ENCODE results near the gene DZIP3. TPM values are rescaled to one million over a fixed set of nuclear protein-coding genes. Genes with fewer than 3 reads are reported as not detected.
"Not testable (repeated sequence)": the region's sequence is repeated elsewhere in the genome, so short reads cannot be mapped to it uniquely, and the experiment has no call there.

DZIP3 gene
- total RNA-seq, 2 experiments from 2014 or later: 8.7 to 10.4 TPM

- ChIA-PET POLR2A (no interaction called here), CTCF (no interaction called here)
Measured at GRCh38 chr3:108595321-108595720, 5.8 kb downstream of the DZIP3 start.

GRCh38 chr3:108598375-108598774 is 8.9 kb downstream of the DZIP3 start:
- CTCF ChIA-PET: interaction anchor here (3.3 kb wide), 1 partner anchor 8 kb away, joined by 11 read pairs; the partner anchor contains the start of genes CIP2A and DZIP3

GRCh38 chr3:108599677-108600409 is 10.3 kb downstream of the DZIP3 start:
- ChIA-PET POLR2A (interaction anchor here (2.0 kb wide), 1 partner anchor 10 kb away, joined by 7 read pairs; the partner anchor contains the start of genes CIP2A and DZIP3), CTCF (interaction anchor here (3.3 kb wide), 1 partner anchor 10 kb away, joined by 11 read pairs; the partner anchor contains the start of genes CIP2A and DZIP3)

More at GRCh38 chr3:108598375-108598774, 8.9 kb downstream of the DZIP3 start:
- POLR2A ChIA-PET: interaction anchor here (2.0 kb wide), 1 partner anchor 9 kb away, joined by 7 read pairs; the partner anchor contains the start of genes CIP2A and DZIP3

GRCh38 chr3:108602249-108602934 is 12.9 kb downstream of the DZIP3 start:
- ChIA-PET CTCF (interaction anchor here (1.2 to 1.3 kb wide), 2 partner anchors 13 kb away, joined by 4 to 6 read pairs; partner anchors contain the start of genes CIP2A and DZIP3), POLR2A (interaction anchor here (0.6 to 2.1 kb wide), 2 partner anchors 13 to 378 kb away, joined by 3 to 10 read pairs; partner anchors contain the start of genes CIP2A and DZIP3)

- ChIA-PET CTCF (interaction anchor here (1.3 kb wide), 1 partner anchor 14 kb away, joined by 4 read pairs; the partner anchor contains the start of genes CIP2A and DZIP3), POLR2A (interaction anchor here (2.1 kb wide), 1 partner anchor 13 kb away, joined by 10 read pairs; the partner anchor contains the start of genes CIP2A and DZIP3)
Measured at GRCh38 chr3:108602935-108603294, 13.4 kb downstream of the DZIP3 start.

GRCh38 chr3:108603691-108604090 is 14.2 kb downstream of the DZIP3 start:
- CTCF ChIA-PET: interaction anchor here (0.6 kb wide), 1 partner anchor 8 kb away, joined by 3 read pairs; no protein-coding TSS in a partner anchor
- POLR2A ChIA-PET: interaction anchor here (0.5 kb wide), 1 partner anchor 14 kb away, joined by 4 read pairs; the partner anchor contains the start of genes CIP2A and DZIP3

GRCh38 chr3:108605028-108605427 is 15.5 kb downstream of the DZIP3 start:
- ChIA-PET CTCF (interaction anchor here (0.7 to 1.6 kb wide), 2 partner anchors 8 to 15 kb away, joined by 3 to 6 read pairs; partner anchors contain the start of genes CIP2A and DZIP3), POLR2A (interaction anchor here (2.3 kb wide), 1 partner anchor 15 kb away, joined by 8 read pairs; the partner anchor contains the start of genes CIP2A and DZIP3)

GRCh38 chr3:108605491-108605890 is 16.0 kb downstream of the DZIP3 start:
- POLR2A ChIA-PET: interaction anchor here (2.3 kb wide), 1 partner anchor 16 kb away, joined by 8 read pairs; the partner anchor contains the start of genes CIP2A and DZIP3
- CTCF ChIA-PET: interaction anchor here (1.6 kb wide), 1 partner anchor 16 kb away, joined by 6 read pairs; the partner anchor contains the start of genes CIP2A and DZIP3

- CTCF ChIA-PET: no interaction called here
- POLR2A ChIA-PET: no interaction called here
Measured at GRCh38 chr3:108608750-108609149, 19.2 kb downstream of the DZIP3 start.

GRCh38 chr3:108610651-108611050 is 21.1 kb downstream of the DZIP3 start:
- CTCF ChIA-PET: no interaction called here
- POLR2A ChIA-PET: no interaction called here

- CTCF ChIA-PET, POLR2A ChIA-PET: not testable (repeated sequence)
Measured at GRCh38 chr3:108616090-108616489, 26.6 kb downstream of the DZIP3 start.

- POLR2A ChIA-PET: no interaction called here
- CTCF ChIA-PET: no interaction called here
Measured at GRCh38 chr3:108620250-108620649, 30.7 kb downstream of the DZIP3 start.

- ChIA-PET CTCF (interaction anchor here (0.6 kb wide), 1 partner anchor 79 kb away, joined by 3 read pairs; no protein-coding TSS in a partner anchor), POLR2A (no interaction called here)
Measured at GRCh38 chr3:108623504-108623903, 34.0 kb downstream of the DZIP3 start.

- ChIA-PET CTCF (no interaction called here), POLR2A (no interaction called here)
Measured at GRCh38 chr3:108629974-108630373, 40.5 kb downstream of the DZIP3 start.

GRCh38 chr3:108642526-108642925 is 53.0 kb downstream of the DZIP3 start:
- POLR2A ChIA-PET: no interaction called here
- CTCF ChIA-PET: no interaction called here

- ChIA-PET POLR2A (no interaction called here), CTCF (no interaction called here)
Measured at GRCh38 chr3:108645364-108645763, 55.8 kb downstream of the DZIP3 start.

- POLR2A ChIA-PET: not testable (repeated sequence)
Measured at GRCh38 chr3:108655664-108656063, 66.1 kb downstream of the DZIP3 start.

GRCh38 chr3:108661699-108662098 is 72.2 kb downstream of the DZIP3 start:
- ChIA-PET CTCF (interaction anchor here (1.3 to 1.6 kb wide), 4 partner anchors 10 to 253 kb away, joined by 3 to 14 read pairs (median 5); no protein-coding TSS in a partner anchor), POLR2A (interaction anchor here (0.5 kb wide), 1 partner anchor 99 kb away, joined by 3 read pairs; no protein-coding TSS in a partner anchor)

More at GRCh38 chr3:108655664-108656063, 66.1 kb downstream of the DZIP3 start:
- CTCF ChIA-PET: not testable (repeated sequence)

- ChIA-PET CTCF (interaction anchor here (0.6 to 1.6 kb wide), 6 partner anchors 9 to 259 kb away, joined by 3 to 14 read pairs (median 3); no protein-coding TSS in a partner anchor), POLR2A (interaction anchor here (0.5 kb wide), 1 partner anchor 98 kb away, joined by 3 read pairs; no protein-coding TSS in a partner anchor)
Measured at GRCh38 chr3:108662142-108662738, 72.7 kb downstream of the DZIP3 start.
